IMR-90 (cell line): ENCODE measurements around the gene ACTL6B. TPM values are rescaled to one million over a fixed set of nuclear protein-coding genes. Genes with fewer than 3 reads are reported as not detected.
A peak's percentile ranks its signal among the peaks of the same experiment; 100 is the strongest.

ENCODE experiments used
- ATAC-seq: fragments of 200-7000 bp; cut with Tn5 transposase; 2 replicates; pipeline ENCODE4 v1.9.1; 2020; ENCODE audit warnings: low read depth, mild to moderate bottlenecking, moderate library complexity
- BruUV-seq: library from RNA; stranded (reverse); fragments of 400-500 nt; replicated peaks from 2 replicates; lab custom pipeline; 2021; lab: Mats Ljungman, UMichigan
- CTCF ChIA-PET: fragments of 300-600 bp; formaldehyde crosslinking; extraction: SDS; loops from one replicate; lab custom pipeline; 2021; ENCODE audit warnings: antibody characterized with exemption; lab: Yijun Ruan, JAX
- POLR2A ChIA-PET: fragments of 300-600 bp; sonication (Branson Sonifier 250); formaldehyde crosslinking; loops from one replicate; lab custom pipeline; 2022; ENCODE audit warnings: antibody characterized with exemption; ENCODE audit not compliant: unreplicated experiment; lab: Charles Lee
- DNase-seq: peaks from one replicate; pipeline ENCODE4 v3.0.0; 2013
- H2AFZ ChIP-seq: replicated peaks from 2 replicates; pipeline ENCODE3; 2013; ENCODE audit warnings: low read length, mild to moderate bottlenecking; ENCODE audit not compliant: poor library complexity
- H2AK5ac ChIP-seq: 2 replicates; pipeline ENCODE4 v1.6.1; 2013; ENCODE audit warnings: low read depth, low read length, inconsistent platforms
- H2AK9ac ChIP-seq: replicated peaks from 2 replicates; pipeline ENCODE3; 2013; ENCODE audit warnings: mild to moderate bottlenecking, low read depth, low read length, moderate library complexity; ENCODE audit not compliant: poor library complexity
- H2BK120ac ChIP-seq: 2 replicates; pipeline ENCODE4 v1.6.1; 2013; ENCODE audit warnings: low read depth, low read length, inconsistent platforms
- H2BK15ac ChIP-seq: 3 replicates; pipeline ENCODE4 v1.6.1; 2013; ENCODE audit warnings: low read depth, low read length, inconsistent platforms
- H2BK20ac ChIP-seq: 2 replicates; pipeline ENCODE4 v1.6.1; 2013; ENCODE audit warnings: low read depth, mild to moderate bottlenecking, inconsistent platforms, low read length, moderate library complexity
- H2BK5ac ChIP-seq: 2 replicates; pipeline ENCODE4 v1.6.1; 2013; ENCODE audit warnings: mild to moderate bottlenecking, low read depth, low read length, inconsistent platforms; ENCODE audit not compliant: poor library complexity, severe bottlenecking
- H3K14ac ChIP-seq: replicated peaks from 2 replicates; pipeline ENCODE4 v1.6.1; 2013; ENCODE audit warnings: low read depth, low read length, inconsistent platforms
- H3K18ac ChIP-seq: 2 replicates; pipeline ENCODE4 v1.6.1; 2013; ENCODE audit warnings: low read depth, low read length, control low read depth
- H3K23ac ChIP-seq: 2 replicates; pipeline ENCODE4 v1.6.1; 2013; ENCODE audit warnings: low read depth, low read length, inconsistent platforms
- H3K27ac ChIP-seq: 2 replicates; pipeline ENCODE4 v1.5.1; 2013; ENCODE audit warnings: mild to moderate bottlenecking, control low read depth, low read length; ENCODE audit not compliant: insufficient read depth
- H3K27me3 ChIP-seq: 2 replicates; pipeline ENCODE4 v1.6.1; 2013; ENCODE audit warnings: low read length; ENCODE audit not compliant: control insufficient read depth, insufficient read depth
- H3K36me3 ChIP-seq: 2 replicates; pipeline ENCODE4 v1.6.1; 2013; ENCODE audit warnings: low read length, mixed read lengths; ENCODE audit not compliant: control insufficient read depth, insufficient read depth
- H3K4ac ChIP-seq: 2 replicates; pipeline ENCODE4 v1.6.1; 2013; ENCODE audit warnings: low read depth, low read length, inconsistent platforms
- H3K4me1 ChIP-seq: 2 replicates; pipeline ENCODE4 v1.6.1; 2013; ENCODE audit warnings: low read length, mixed read lengths; ENCODE audit not compliant: control insufficient read depth, insufficient read depth
- H3K4me2 ChIP-seq: 2 replicates; pipeline ENCODE4 v1.6.1; 2013; ENCODE audit warnings: low read depth, mild to moderate bottlenecking, control low read depth, low read length, moderate library complexity
- H3K4me3 ChIP-seq: 2 replicates; pipeline ENCODE4 v1.5.1; 2013; ENCODE audit warnings: low read depth, mild to moderate bottlenecking, control low read depth, low read length, moderate library complexity; ENCODE audit not compliant: insufficient read depth
- H3K56ac ChIP-seq: 2 replicates; pipeline ENCODE4 v1.6.1; 2013; ENCODE audit warnings: low read length, inconsistent platforms; ENCODE audit not compliant: insufficient read depth; ENCODE audit errors: extremely low read depth
- H3K79me1 ChIP-seq, 2 experiments: 2 replicates each; pipeline ENCODE4 v1.6.1; 2013; ENCODE audit warnings: low read length in 2 of 2, inconsistent platforms in 1 of 2, low read depth in 1 of 2
- H3K9ac ChIP-seq: 2 replicates; pipeline ENCODE4 v1.6.1; 2013; ENCODE audit warnings: low read depth, low read length, control low read depth
- H3K9me1 ChIP-seq: 2 replicates; pipeline ENCODE4 v1.6.1; 2013; ENCODE audit warnings: low read length, inconsistent platforms; ENCODE audit not compliant: insufficient read depth
- H3K9me3 ChIP-seq: 2 replicates; pipeline ENCODE4 v1.6.1; 2013; ENCODE audit warnings: low read length; ENCODE audit not compliant: control insufficient read depth, insufficient read depth
- H4K20me1 ChIP-seq: 2 replicates; pipeline ENCODE4 v1.6.1; 2013; ENCODE audit warnings: low read length, inconsistent platforms; ENCODE audit not compliant: insufficient read depth
- H4K5ac ChIP-seq: 2 replicates; pipeline ENCODE4 v1.6.1; 2013; ENCODE audit warnings: mild to moderate bottlenecking, low read depth, low read length, control low read depth
- H4K8ac ChIP-seq, 2 experiments: 2 replicates each; pipeline ENCODE4 v1.6.1; 2013; ENCODE audit warnings: low read depth in 2 of 2, low read length in 2 of 2, control low read depth in 1 of 2, inconsistent platforms in 1 of 2
- H4K91ac ChIP-seq: 2 replicates; pipeline ENCODE4 v1.6.1; 2013; ENCODE audit warnings: low read depth, low read length, inconsistent platforms; ENCODE audit not compliant: insufficient read depth
- NFE2L2 ChIP-seq: fragments of 150-350 bp; IDR thresholded peaks from 2 replicates; pipeline ENCODE4 v1.6.1; 2016; ENCODE audit warnings: low read depth, mild to moderate bottlenecking, low read length
- WGBS, 2 experiments: methylation state at CpG; one replicate each; pipeline versions ENCODE4 v1.1.5 to v1.1.7; 2013; ENCODE audit warnings: missing lambda C conversion rate in 2 of 2; ENCODE audit not compliant: insufficient read length in 1 of 2; ENCODE audit errors: extremely low coverage in 2 of 2; 5-methylcytosine and 5-hydroxymethylcytosine counted together
- dilution Hi-C: fragments of 300-500 bp; cut with HindIII; formaldehyde crosslinking; loops from one replicate; pipeline ENCODE4 v1.14.3; 2018; ENCODE audit warnings: low sequenced_read_pairs; ENCODE audit not compliant: unreplicated experiment
- in situ Hi-C: fragments of 300-500 bp; cut with MboI; formaldehyde crosslinking; loops from 3 replicates; pipeline ENCODE4 v1.14.3; 2019; ENCODE audit warnings: low sequenced_read_pairs, inconsistent platforms, mixed read lengths
- intact Hi-C: fragments of 100-400 bp; cut with micrococcal nuclease; formaldehyde crosslinking; loops from 2 replicates; pipeline ENCODE4 v1.10.0; 2022
- polyA plus RNA-seq, 3 experiments: library from polyadenylated mRNA; depleted of rRNA; stranded (reverse); fragments of >200 nt; gene quantifications; 2 replicates each; pipeline ENCODE4 v1.2.3, GENCODE V29; 2012; ENCODE audit warnings: low replicate concordance in 1 of 3
- total RNA-seq: library from RNA; depleted of rRNA; stranded (reverse); fragments of >200 nt; gene quantifications from 2 replicates; pipeline ENCODE4 v1.2.3, GENCODE V29; 2012; rRNA removed

ACTL6B gene
- total and polyA plus RNA-seq, 2 of the 4 experiments (the other 2 are of a cell fraction), result not detected

- Histone ChIP-seq H2BK20ac (no peak overlapping the region), H4K8ac (no peak overlapping the region), H2BK120ac (no peak overlapping the region), H3K4me3 (no peak overlapping the region), H4K5ac (no peak overlapping the region), H3K9me3 (no peaks in the 10 kb centered on the region), H3K4me1 (peaks cover 4% of the 10 kb centered on the region; the same call in 1 of the 2 replicates), H4K20me1 (no peaks in the 10 kb centered on the region), H3K14ac (no peak overlapping the region), H3K4ac (no peak overlapping the region), H3K23ac (no peak overlapping the region), H4K91ac (no peak overlapping the region), H3K27ac (no peak overlapping the region), H3K18ac (no peak overlapping the region), H3K27me3 (no peaks in the 10 kb centered on the region), H2BK15ac (no peak overlapping the region), H2BK5ac (no peak overlapping the region), H3K9me1 (0 out of 2 replicates have a peak, but pooled peaks cover 6% of the 10 kb centered on the region), H3K79me1 (no peaks in the 10 kb centered on the region), H3K56ac (no peak overlapping the region), H3K36me3 (peaks cover 1% of the 10 kb centered on the region; the same call in 1 of the 2 replicates), H2AK9ac (peak overlapping the region; percentile 72), H3K4me2 (no peak overlapping the region), H2AFZ (no peak overlapping the region), H3K9ac (no peak overlapping the region), H2AK5ac (no peak overlapping the region)
- WGBS, 2 experiments, result no CpG with 5 or more reads among the region's 7 CpGs
- ChIA-PET CTCF (no interaction called here), POLR2A (no interaction called here)
- in situ Hi-C loops, result loop anchor here (25.0 kb wide), 1 partner anchor 267 kb away; the partner anchor contains the start of genes SLC12A9 and TRIP6
- no peak for DNase-seq
- dilution Hi-C loops, result no loop called here
- TF ChIP-seq NFE2L2, result no peak
- BruUV-seq, result no TSS peak
- intact Hi-C loops, result no loop called here
- no peak for ATAC-seq
These were observed 61.1 kb downstream of the ACTL6B start for GRCh38 chr7:100595188-100595587.

Other genes starting within 250 kb of the ACTL6B start
- 0.56 and 0.72 TPM in 2 replicates for gene ZCWPW1, start 227.7 kb downstream of the ACTL6B start, total RNA-seq
- gene ZCWPW1, start 227.7 kb downstream of the ACTL6B start, polyA plus RNA-seq (2012; rRNA removed), result 0.76 and 1.3 TPM in 2 replicates
- gene MEPCE, start 226.6 kb downstream of the ACTL6B start, total RNA-seq, result 20.3 and 22.9 TPM in 2 replicates
- gene MEPCE, start 226.6 kb downstream of the ACTL6B start, polyA plus RNA-seq (2012; rRNA removed), result 17.6 and 18.2 TPM in 2 replicates
- 5.6 and 7.8 TPM in 2 replicates for gene PPP1R35, start 220.0 kb downstream of the ACTL6B start, total RNA-seq
- 25.5 and 36.7 TPM in 2 replicates for gene PPP1R35, start 220.0 kb downstream of the ACTL6B start, polyA plus RNA-seq (2012; rRNA removed)
- 0.54 and 1.1 TPM in 2 replicates for gene SPACDR, start 192.2 kb downstream of the ACTL6B start, total RNA-seq
- 1.3 and 2.1 TPM in 2 replicates for gene SPACDR, start 192.2 kb downstream of the ACTL6B start, polyA plus RNA-seq (2012; rRNA removed)
- gene TSC22D4, start 177.2 kb downstream of the ACTL6B start, total RNA-seq, result 9.3 and 10.0 TPM in 2 replicates
- gene TSC22D4, start 177.2 kb downstream of the ACTL6B start, polyA plus RNA-seq (2012; rRNA removed), result 29.9 and 32.4 TPM in 2 replicates
- 0.18 and 0.28 TPM in 2 replicates for gene NYAP1, start 172.5 kb downstream of the ACTL6B start, total RNA-seq
- gene NYAP1, start 172.5 kb downstream of the ACTL6B start, polyA plus RNA-seq (2012; rRNA removed), result 1.3 and 1.5 TPM in 2 replicates
- gene AGFG2, start 117.2 kb downstream of the ACTL6B start, total RNA-seq, result 3.0 and 4.2 TPM in 2 replicates
- 10.0 and 14.2 TPM in 2 replicates for gene AGFG2, start 117.2 kb downstream of the ACTL6B start, polyA plus RNA-seq (2012; rRNA removed)
- not detected in 2 replicates for gene SAP25, start 82.5 kb downstream of the ACTL6B start, total RNA-seq
- gene SAP25, start 82.5 kb downstream of the ACTL6B start, polyA plus RNA-seq (2012; rRNA removed), result 1.8 and 2.3 TPM in 2 replicates
- gene LRCH4, start 70.3 kb downstream of the ACTL6B start, total RNA-seq, result 5.0 and 6.1 TPM in 2 replicates
- 41.3 and 42.2 TPM in 2 replicates for gene LRCH4, start 70.3 kb downstream of the ACTL6B start, polyA plus RNA-seq (2012; rRNA removed)
- gene FBXO24, start 70.1 kb downstream of the ACTL6B start, total RNA-seq, result 0.28 and 0.54 TPM in 2 replicates
- gene FBXO24, start 70.1 kb downstream of the ACTL6B start, polyA plus RNA-seq (2012; rRNA removed), result 0.29 and 0.43 TPM in 2 replicates
- 22.6 and 25.6 TPM in 2 replicates for gene PCOLCE, start 54.1 kb downstream of the ACTL6B start, total RNA-seq
- 364 and 385 TPM in 2 replicates for gene PCOLCE, start 54.1 kb downstream of the ACTL6B start, polyA plus RNA-seq (2012; rRNA removed)
- gene MOSPD3, start 43.9 kb downstream of the ACTL6B start, total RNA-seq, result 2.2 and 2.3 TPM in 2 replicates
- 23.2 and 30.0 TPM in 2 replicates for gene MOSPD3, start 43.9 kb downstream of the ACTL6B start, polyA plus RNA-seq (2012; rRNA removed)
- under 0.01 and 0.18 TPM in 2 replicates for gene TFR2, start 14.9 kb downstream of the ACTL6B start, total RNA-seq
- 0.24 and 0.50 TPM in 2 replicates for gene TFR2, start 14.9 kb downstream of the ACTL6B start, polyA plus RNA-seq (2012; rRNA removed)
- gene GNB2, start 17.3 kb upstream of the ACTL6B start, total RNA-seq, result 62.0 and 67.5 TPM in 2 replicates
- gene GNB2, start 17.3 kb upstream of the ACTL6B start, polyA plus RNA-seq (2012; rRNA removed), result 245 and 279 TPM in 2 replicates
- 3.0 and 3.3 TPM in 2 replicates for gene GIGYF1, start 37.8 kb upstream of the ACTL6B start, total RNA-seq
- 10.7 and 11.6 TPM in 2 replicates for gene GIGYF1, start 37.8 kb upstream of the ACTL6B start, polyA plus RNA-seq (2012; rRNA removed)
- 14.9 and 16.9 TPM in 2 replicates for gene POP7, start 49.7 kb upstream of the ACTL6B start, total RNA-seq
- 38.0 and 50.5 TPM in 2 replicates for gene POP7, start 49.7 kb upstream of the ACTL6B start, polyA plus RNA-seq (2012; rRNA removed)
- not detected in 2 replicates for gene EPO, start 64.0 kb upstream of the ACTL6B start, total RNA-seq
- gene EPO, start 64.0 kb upstream of the ACTL6B start, polyA plus RNA-seq (2012; rRNA removed), result not detected in 2 replicates
- not detected in 2 replicates for gene ZAN, start 77.1 kb upstream of the ACTL6B start, total RNA-seq
- not detected in 2 replicates for gene ZAN, start 77.1 kb upstream of the ACTL6B start, polyA plus RNA-seq (2012; rRNA removed)
- gene EPHB4, start 171.1 kb upstream of the ACTL6B start, total RNA-seq, result 35.0 and 36.4 TPM in 2 replicates
- 34.5 and 35.0 TPM in 2 replicates for gene EPHB4, start 171.1 kb upstream of the ACTL6B start, polyA plus RNA-seq (2012; rRNA removed)
- gene SLC12A9, start 196.3 kb upstream of the ACTL6B start, total RNA-seq, result 3.3 and 4.5 TPM in 2 replicates
- gene SLC12A9, start 196.3 kb upstream of the ACTL6B start, polyA plus RNA-seq (2012; rRNA removed), result 16.2 and 17.7 TPM in 2 replicates
- gene TRIP6, start 210.9 kb upstream of the ACTL6B start, total RNA-seq, result 36.4 and 39.2 TPM in 2 replicates
- gene TRIP6, start 210.9 kb upstream of the ACTL6B start, polyA plus RNA-seq (2012; rRNA removed), result 72.3 and 89.0 TPM in 2 replicates
- 41.4 and 45.3 TPM in 2 replicates for gene SRRT, start 218.7 kb upstream of the ACTL6B start, total RNA-seq
- 89.5 and 93.5 TPM in 2 replicates for gene SRRT, start 218.7 kb upstream of the ACTL6B start, polyA plus RNA-seq (2012; rRNA removed)
- gene UFSP1, start 233.3 kb upstream of the ACTL6B start, total RNA-seq, result 0.28 and 0.36 TPM in 2 replicates
- 1.0 TPM in 2 replicates for gene UFSP1, start 233.3 kb upstream of the ACTL6B start, polyA plus RNA-seq (2012; rRNA removed)
- not detected in 2 replicates for gene ACHE, start 239.4 kb upstream of the ACTL6B start, total RNA-seq
- gene ACHE, start 239.4 kb upstream of the ACTL6B start, polyA plus RNA-seq (2012; rRNA removed), result 0.41 and 0.65 TPM in 2 replicates